Measurements from ENCODE around the gene SMAD1. TPM values are rescaled to one million over a fixed set of nuclear protein-coding genes. Genes with fewer than 3 reads are reported as not detected.
A peak's percentile ranks its signal among the peaks of the same experiment; 100 is the strongest.

Gene SMAD1
- total RNA-seq, 1 donor from 2014 or later: 82.8 TPM

DNA sequence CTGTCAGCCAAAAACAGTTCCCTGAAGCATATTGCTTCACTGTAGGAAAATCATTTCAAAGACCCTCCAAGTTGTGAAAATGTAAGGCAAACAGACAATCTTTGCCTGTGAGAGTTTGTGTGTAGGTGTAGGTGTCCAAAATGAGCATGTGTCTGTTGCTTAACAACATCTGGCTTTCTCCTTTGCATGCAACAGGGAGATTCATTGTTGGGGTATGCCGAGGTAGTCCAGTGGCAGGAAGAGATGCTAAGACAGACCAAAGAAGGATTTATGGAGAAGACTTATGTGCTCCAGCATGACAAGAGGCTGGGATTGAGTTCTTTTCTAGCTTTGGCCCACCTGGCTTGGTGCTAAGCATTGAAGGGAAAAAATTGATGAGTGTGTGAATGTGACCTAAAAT lies 29.8 kb upstream of the SMAD1 start:
- H3K9me3 Mint-ChIP-seq (ENCODE audit: unreplicated experiment): no peaks in the 10 kb centered on the region
- peaks cover 2% of the 10 kb centered on the region for H3K27me3 Mint-ChIP-seq (ENCODE audit: unreplicated experiment)
- TF ChIP-seq, protein P1, sequence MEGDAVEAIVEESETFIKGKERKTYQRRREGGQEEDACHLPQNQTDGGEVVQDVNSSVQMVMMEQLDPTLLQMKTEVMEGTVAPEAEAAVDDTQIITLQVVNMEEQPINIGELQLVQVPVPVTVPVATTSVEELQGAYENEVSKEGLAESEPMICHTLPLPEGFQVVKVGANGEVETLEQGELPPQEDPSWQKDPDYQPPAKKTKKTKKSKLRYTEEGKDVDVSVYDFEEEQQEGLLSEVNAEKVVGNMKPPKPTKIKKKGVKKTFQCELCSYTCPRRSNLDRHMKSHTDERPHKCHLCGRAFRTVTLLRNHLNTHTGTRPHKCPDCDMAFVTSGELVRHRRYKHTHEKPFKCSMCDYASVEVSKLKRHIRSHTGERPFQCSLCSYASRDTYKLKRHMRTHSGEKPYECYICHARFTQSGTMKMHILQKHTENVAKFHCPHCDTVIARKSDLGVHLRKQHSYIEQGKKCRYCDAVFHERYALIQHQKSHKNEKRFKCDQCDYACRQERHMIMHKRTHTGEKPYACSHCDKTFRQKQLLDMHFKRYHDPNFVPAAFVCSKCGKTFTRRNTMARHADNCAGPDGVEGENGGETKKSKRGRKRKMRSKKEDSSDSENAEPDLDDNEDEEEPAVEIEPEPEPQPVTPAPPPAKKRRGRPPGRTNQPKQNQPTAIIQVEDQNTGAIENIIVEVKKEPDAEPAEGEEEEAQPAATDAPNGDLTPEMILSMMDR (IDR thresholded peaks at IDR 0.05; ENCODE audit: unreplicated experiment): no peak
- H3K36me3 Mint-ChIP-seq (ENCODE audit: low read depth, unreplicated experiment): no peaks in the 10 kb centered on the region
- H3K4me1 Mint-ChIP-seq (ENCODE audit: unreplicated experiment): no peaks in the 10 kb centered on the region
- H3K4me3 Mint-ChIP-seq (ENCODE audit: unreplicated experiment): no peak overlapping the region
- no peak overlapping the region for H3K27ac Mint-ChIP-seq (ENCODE audit: unreplicated experiment)
- DNase-seq (ENCODE audit: low spot score): no peak

DNA sequence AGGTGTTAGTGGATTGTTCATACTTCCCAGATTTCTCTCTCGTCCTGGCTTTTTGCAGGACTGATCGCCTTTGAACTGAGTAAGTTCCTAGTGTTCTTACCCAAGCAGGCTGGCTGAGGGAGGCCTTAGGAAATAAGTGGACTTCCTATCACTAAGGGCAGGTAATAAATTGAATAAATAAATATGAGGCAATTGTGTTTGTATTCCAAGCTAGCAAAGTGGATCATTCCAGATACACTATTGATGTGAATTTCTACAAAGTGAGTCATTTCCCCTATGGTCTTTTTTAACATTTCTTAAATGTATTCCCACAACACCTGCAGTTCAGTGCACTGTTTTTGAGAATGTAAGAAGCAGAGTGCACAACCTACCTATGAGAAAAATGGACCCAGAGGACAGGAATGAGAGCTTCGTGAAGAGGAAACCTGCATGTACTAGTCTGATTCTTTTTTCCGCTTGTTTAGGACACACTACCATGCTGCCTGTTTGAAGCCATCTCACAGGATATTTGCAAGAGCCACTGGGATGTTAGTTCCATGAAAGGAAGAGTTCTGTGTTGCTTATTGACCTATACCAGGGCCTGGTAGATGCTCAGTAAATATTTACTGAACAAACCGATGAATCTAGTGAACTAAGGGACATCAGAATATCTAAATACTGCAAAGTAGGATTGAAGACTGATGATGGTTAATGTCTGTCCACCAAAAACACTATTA lies 29.0 kb upstream of the SMAD1 start:
- Mint-ChIP-seq H3K4me3 (ENCODE audit: unreplicated experiment) (no peak overlapping the region), H3K27me3 (ENCODE audit: unreplicated experiment) (peaks cover 2% of the 10 kb centered on the region), H3K36me3 (ENCODE audit: low read depth, unreplicated experiment) (no peaks in the 10 kb centered on the region), H3K4me1 (ENCODE audit: unreplicated experiment) (no peaks in the 10 kb centered on the region), H3K9me3 (ENCODE audit: unreplicated experiment) (no peaks in the 10 kb centered on the region), H3K27ac (ENCODE audit: unreplicated experiment) (no peak overlapping the region)
- TF ChIP-seq, protein P1 (IDR thresholded peaks at IDR 0.05; ENCODE audit: unreplicated experiment): no peak
- DNase-seq (ENCODE audit: low spot score): no peak

GRCh38 chr4:145453163-145453520 lies 28.5 kb upstream of the SMAD1 start:
- no peak for DNase-seq (ENCODE audit: low spot score)
- Mint-ChIP-seq H3K4me1 (ENCODE audit: unreplicated experiment) (no peaks in the 10 kb centered on the region), H3K36me3 (ENCODE audit: low read depth, unreplicated experiment) (no peaks in the 10 kb centered on the region), H3K4me3 (ENCODE audit: unreplicated experiment) (no peak overlapping the region), H3K27me3 (ENCODE audit: unreplicated experiment) (peaks cover 2% of the 10 kb centered on the region), H3K9me3 (ENCODE audit: unreplicated experiment) (no peaks in the 10 kb centered on the region), H3K27ac (ENCODE audit: unreplicated experiment) (no peak overlapping the region)
- TF ChIP-seq, protein P1 (IDR thresholded peaks at IDR 0.05; ENCODE audit: unreplicated experiment): no peak

DNA sequence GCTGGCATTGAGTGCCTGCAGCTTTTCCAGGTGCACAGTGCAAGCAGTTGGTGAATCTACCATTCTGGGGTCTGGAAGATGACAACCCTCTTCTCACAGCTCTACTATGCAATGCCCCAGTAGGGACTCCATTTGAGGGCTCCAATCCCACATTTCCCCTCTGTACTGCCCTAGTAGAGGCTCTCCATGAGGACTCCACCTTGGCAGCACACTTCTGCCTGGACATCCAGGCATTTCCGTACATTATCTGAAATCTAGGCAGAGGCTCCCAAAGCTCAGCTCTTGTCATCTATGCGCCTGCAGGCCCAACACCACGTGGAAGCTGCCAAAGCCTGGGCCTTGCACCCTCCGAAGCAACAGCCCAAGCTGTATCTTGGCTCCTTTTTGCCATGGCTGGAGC lies 8.4 kb upstream of the SMAD1 start:
- peaks cover 1% of the 10 kb centered on the region for H3K27me3 Mint-ChIP-seq (ENCODE audit: unreplicated experiment)

DNA sequence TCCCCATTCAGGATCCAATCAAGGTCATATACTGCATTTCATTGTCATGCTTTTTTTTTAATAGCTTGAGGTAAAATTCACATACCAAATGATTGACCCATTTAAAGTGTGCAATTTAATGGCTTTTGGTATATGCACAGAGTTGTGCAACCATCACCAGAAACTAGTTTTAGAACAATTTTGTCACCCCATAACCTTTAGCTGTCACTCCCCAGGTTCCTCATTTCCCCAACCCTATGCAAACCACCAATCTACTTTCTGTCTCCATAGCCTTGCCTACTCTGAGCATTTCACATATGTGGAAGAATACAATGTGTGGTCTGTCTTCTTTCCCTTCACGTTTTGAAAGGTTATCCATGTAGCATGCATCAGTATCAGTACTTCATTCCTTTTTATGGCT lies 1.4 kb upstream of the SMAD1 start:
- TF ChIP-seq, protein P1 (IDR thresholded peaks at IDR 0.05; ENCODE audit: unreplicated experiment): no peak
- peaks cover 12% of the 10 kb centered on the region for H3K4me1 Mint-ChIP-seq (ENCODE audit: unreplicated experiment)
- peaks cover 6% of the 10 kb centered on the region for H3K27me3 Mint-ChIP-seq (ENCODE audit: unreplicated experiment)
- DNase-seq (ENCODE audit: low spot score): no peak
- H3K9me3 Mint-ChIP-seq (ENCODE audit: unreplicated experiment): no peaks in the 10 kb centered on the region
- H3K36me3 Mint-ChIP-seq (ENCODE audit: low read depth, unreplicated experiment): peaks cover 10% of the 10 kb centered on the region
- no peak overlapping the region for H3K27ac Mint-ChIP-seq (ENCODE audit: unreplicated experiment)
- peak overlapping the region; percentile 94 for H3K4me3 Mint-ChIP-seq (ENCODE audit: unreplicated experiment)

More for the DNA sequence above, 8.4 kb upstream of the SMAD1 start:
- DNase-seq (ENCODE audit: low spot score): no peak
- no peak overlapping the region for H3K27ac Mint-ChIP-seq (ENCODE audit: unreplicated experiment)
- TF ChIP-seq, protein P1 (IDR thresholded peaks at IDR 0.05; ENCODE audit: unreplicated experiment): no peak
- H3K4me3 Mint-ChIP-seq (ENCODE audit: unreplicated experiment): no peak overlapping the region
- H3K4me1 Mint-ChIP-seq (ENCODE audit: unreplicated experiment): no peaks in the 10 kb centered on the region
- peaks cover 11% of the 10 kb centered on the region for H3K9me3 Mint-ChIP-seq (ENCODE audit: unreplicated experiment)
- peaks cover 20% of the 10 kb centered on the region for H3K36me3 Mint-ChIP-seq (ENCODE audit: low read depth, unreplicated experiment)

All from endothelial cell (in vitro differentiated cells).